Kidney epithelial cell (primary cell): ENCODE results near the gene MYO18A. TPM values are rescaled to one million over a fixed set of nuclear protein-coding genes. Genes with fewer than 3 reads are reported as not detected.

Experiments
- DNase-seq: peaks from one replicate; pipeline ENCODE4 v3.0.0-alpha.2; 2010; ENCODE audit warnings: low read depth
- H3K27me3 ChIP-seq: 2 replicates; pipeline ENCODE4 v1.6.0; 2011; ENCODE audit warnings: low read length; ENCODE audit not compliant: control insufficient read depth, insufficient read depth
- H3K36me3 ChIP-seq: 2 replicates; pipeline ENCODE4 v1.5.1; 2011; ENCODE audit warnings: low read length; ENCODE audit not compliant: control insufficient read depth, insufficient read depth
- H3K4me3 ChIP-seq: 2 replicates; pipeline ENCODE4 v1.5.1; 2011; ENCODE audit warnings: low read depth, mild to moderate bottlenecking, control low read depth, low read length
- CTCF ChIP-seq: IDR thresholded peaks from 2 replicates; pipeline ENCODE4 v1.5.1; 2011; ENCODE audit warnings: mild to moderate bottlenecking, moderate library complexity, low read length, control low read depth, inconsistent platforms; ENCODE audit not compliant: insufficient read depth, poor library complexity, severe bottlenecking
- total RNA-seq: library from RNA; depleted of rRNA; stranded (reverse); fragments of >200 nt; gene quantifications from 2 replicates; pipeline ENCODE4 v1.2.3, GENCODE V29; 2015

The MYO18A gene
- total RNA-seq, 1 donor from 2014 or later = 19.8 TPM

- no peak for DNase-seq
- Histone ChIP-seq H3K4me3 (no peak overlapping the region), H3K27me3 (peaks cover 21% of the 10 kb centered on the region), H3K36me3 (no peaks in the 10 kb centered on the region)
- no peak for TF ChIP-seq CTCF
Observed at GRCh38 chr17:29050176-29050575, 130.0 kb downstream of the MYO18A start.

GRCh38 chr17:29049541-29050145, 130.6 kb downstream of the MYO18A start:
- no peak for TF ChIP-seq CTCF
- no peak for DNase-seq
- Histone ChIP-seq H3K36me3 (no peaks in the 10 kb centered on the region), H3K4me3 (no peak overlapping the region), H3K27me3 (peaks cover 18% of the 10 kb centered on the region)

- no peak for TF ChIP-seq CTCF
- Histone ChIP-seq H3K36me3 (no peaks in the 10 kb centered on the region), H3K4me3 (no peak overlapping the region), H3K27me3 (peaks cover 16% of the 10 kb centered on the region)
- DNase-seq = no peak
Observed at GRCh38 chr17:29048440-29049368, 131.5 kb downstream of the MYO18A start.

- Histone ChIP-seq H3K4me3 (no peak overlapping the region), H3K36me3 (no peaks in the 10 kb centered on the region), H3K27me3 (peaks cover 11% of the 10 kb centered on the region)
- no peak for TF ChIP-seq CTCF
- DNase-seq = no peak
Observed at GRCh38 chr17:29046473-29046839, 133.7 kb downstream of the MYO18A start.

- H3K4me3 ChIP-seq = no peak overlapping the region
- TF ChIP-seq CTCF = no peak
- no peak for DNase-seq
- peaks cover 11% of the 10 kb centered on the region for H3K27me3 ChIP-seq
- no peaks in the 10 kb centered on the region for H3K36me3 ChIP-seq
Observed at GRCh38 chr17:29045734-29046472, 134.3 kb downstream of the MYO18A start.
